ENCODE results near the gene INHBE.
A peak's percentile ranks its signal among the peaks of the same experiment; 100 is the strongest.
"Not testable (repeated sequence)": the region's sequence is repeated elsewhere in the genome, so short reads cannot be mapped to it uniquely, and the experiment has no call there.

The INHBE gene

GRCh38 chr12:57441846-57442427 lies 13.2 kb upstream of the INHBE start:
- DNase-seq: no peak

DNA sequence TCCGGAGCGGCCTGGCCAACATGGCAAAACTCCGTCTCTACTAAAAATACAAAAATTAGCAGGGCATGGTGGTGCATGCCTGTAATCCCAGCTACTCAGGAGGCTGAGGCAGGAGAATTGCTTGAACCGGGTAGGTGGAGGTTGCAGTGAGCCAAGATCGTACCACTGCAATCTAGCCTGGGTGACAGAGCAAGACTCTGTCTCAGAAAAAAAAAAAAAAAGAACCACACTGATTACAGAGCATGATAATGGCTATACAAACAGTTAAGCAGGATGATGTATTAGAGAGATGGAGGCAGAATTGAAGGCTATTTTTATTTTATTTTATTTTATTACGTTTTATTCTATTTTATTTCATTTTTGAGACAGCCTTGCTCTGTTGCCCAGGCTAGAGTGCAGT lies 10.8 kb upstream of the INHBE start:
- DNase-seq: not testable (repeated sequence)

- DNase-seq: no peak
Measured at GRCh38 chr12:57444744-57445143, 10.4 kb upstream of the INHBE start.

- no peak for DNase-seq
Measured at GRCh38 chr12:57446292-57446960, 8.7 kb upstream of the INHBE start.

DNA sequence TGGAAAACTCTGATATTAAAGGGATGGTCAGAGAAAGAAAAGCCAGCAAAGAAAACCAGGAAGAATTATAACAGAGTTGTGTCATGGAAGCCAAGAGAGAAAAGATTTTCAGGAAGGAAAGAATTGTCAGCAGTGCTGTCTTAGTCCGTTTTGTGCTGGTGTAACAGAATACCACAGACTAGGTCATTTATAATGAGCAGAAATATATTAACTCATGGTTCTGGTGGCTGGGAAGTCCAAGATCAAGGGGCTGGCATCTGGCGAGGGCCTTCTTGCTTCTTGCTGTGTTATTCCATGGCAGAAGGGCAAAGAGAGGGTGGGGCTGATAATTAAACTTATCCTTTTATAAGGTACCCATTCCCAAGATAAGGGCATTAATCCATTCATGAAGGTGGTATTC lies 6.4 kb upstream of the INHBE start:
- DNase-seq: no peak

DNA sequence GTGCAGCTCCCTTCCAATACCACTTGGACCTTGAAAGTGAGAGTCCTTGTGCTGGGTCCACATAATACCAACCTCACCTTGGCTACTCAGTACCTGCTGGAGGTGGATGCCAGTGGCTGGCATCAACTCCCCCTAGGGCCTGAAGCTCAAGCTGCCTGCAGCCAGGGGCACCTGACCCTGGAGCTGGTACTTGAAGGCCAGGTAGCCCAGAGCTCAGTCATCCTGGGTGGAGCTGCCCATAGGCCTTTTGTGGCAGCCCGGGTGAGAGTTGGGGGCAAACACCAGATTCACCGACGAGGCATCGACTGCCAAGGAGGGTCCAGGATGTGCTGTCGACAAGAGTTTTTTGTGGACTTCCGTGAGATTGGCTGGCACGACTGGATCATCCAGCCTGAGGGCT lies 5.7 kb upstream of the INHBE start:
- DNase-seq: no peak

- no peak for DNase-seq
Measured at GRCh38 chr12:57450057-57450456, 5.0 kb upstream of the INHBE start.

DNA sequence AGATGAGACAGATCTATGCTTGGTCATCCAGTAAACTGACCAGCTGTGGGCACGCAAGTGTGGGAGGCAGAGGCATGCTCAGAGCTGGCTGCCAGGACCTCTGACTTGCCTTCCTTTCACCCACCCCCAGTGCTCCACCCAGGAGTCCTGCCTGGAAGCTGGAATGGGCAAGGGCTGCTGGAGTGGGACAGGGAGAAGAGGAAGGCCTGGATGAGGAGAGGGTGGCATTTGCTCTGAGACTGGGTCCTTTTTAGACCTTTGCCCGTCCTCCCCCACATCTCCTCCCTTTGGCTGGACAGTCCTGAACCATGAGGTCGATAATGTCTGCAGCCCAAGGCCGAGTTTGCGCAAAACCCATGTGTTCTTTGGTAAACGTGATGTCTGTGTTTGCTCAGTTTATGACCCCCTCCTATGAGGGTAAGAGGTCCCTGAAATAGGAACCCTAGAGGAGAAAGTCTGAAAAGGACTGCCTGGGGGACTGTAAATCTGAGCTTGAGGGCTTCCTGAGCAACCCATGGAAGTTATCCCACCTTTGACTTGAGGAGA lies 3.8 kb upstream of the INHBE start:
- no peak for DNase-seq

GRCh38 chr12:57452181-57452936 lies 2.7 kb upstream of the INHBE start:
- no peak for DNase-seq

GRCh38 chr12:57452937-57453509 lies 2.1 kb upstream of the INHBE start:
- DNase-seq: peak; percentile 47

DNA sequence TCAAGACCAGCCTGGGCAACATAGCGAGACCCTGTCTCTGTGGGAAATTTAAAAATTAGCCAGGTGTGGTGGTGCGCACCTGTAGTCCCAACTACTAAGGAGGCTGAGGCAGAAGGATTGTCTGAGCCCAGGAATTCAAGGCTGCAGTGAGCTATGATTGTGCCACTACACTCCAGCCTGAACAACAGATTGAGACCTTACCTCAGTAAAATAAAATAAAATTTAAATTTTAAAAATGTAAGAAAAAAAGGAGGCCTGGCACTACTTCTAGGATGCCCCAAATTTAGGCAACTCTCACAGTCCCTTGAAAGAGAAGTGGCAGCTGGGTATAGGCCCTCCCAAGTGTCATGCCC lies 918 bp upstream of the INHBE start:
- no peak for DNase-seq

GRCh38 chr12:57455374-57456144 lies 452 bp downstream of the INHBE start:
- DNase-seq: no peak

DNA sequence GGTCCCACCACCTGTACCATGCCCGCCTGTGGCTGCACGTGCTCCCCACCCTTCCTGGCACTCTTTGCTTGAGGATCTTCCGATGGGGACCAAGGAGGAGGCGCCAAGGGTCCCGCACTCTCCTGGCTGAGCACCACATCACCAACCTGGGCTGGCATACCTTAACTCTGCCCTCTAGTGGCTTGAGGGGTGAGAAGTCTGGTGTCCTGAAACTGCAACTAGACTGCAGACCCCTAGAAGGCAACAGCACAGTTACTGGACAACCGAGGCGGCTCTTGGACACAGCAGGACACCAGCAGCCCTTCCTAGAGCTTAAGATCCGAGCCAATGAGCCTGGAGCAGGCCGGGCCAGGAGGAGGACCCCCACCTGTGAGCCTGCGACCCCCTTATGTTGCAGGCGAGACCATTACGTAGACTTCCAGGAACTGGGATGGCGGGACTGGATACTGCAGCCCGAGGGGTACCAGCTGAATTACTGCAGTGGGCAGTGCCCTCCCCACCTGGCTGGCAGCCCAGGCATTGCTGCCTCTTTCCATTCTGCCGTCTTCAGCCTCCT lies 1.1 kb downstream of the INHBE start:
- peak; percentile 66 for DNase-seq

DNA sequence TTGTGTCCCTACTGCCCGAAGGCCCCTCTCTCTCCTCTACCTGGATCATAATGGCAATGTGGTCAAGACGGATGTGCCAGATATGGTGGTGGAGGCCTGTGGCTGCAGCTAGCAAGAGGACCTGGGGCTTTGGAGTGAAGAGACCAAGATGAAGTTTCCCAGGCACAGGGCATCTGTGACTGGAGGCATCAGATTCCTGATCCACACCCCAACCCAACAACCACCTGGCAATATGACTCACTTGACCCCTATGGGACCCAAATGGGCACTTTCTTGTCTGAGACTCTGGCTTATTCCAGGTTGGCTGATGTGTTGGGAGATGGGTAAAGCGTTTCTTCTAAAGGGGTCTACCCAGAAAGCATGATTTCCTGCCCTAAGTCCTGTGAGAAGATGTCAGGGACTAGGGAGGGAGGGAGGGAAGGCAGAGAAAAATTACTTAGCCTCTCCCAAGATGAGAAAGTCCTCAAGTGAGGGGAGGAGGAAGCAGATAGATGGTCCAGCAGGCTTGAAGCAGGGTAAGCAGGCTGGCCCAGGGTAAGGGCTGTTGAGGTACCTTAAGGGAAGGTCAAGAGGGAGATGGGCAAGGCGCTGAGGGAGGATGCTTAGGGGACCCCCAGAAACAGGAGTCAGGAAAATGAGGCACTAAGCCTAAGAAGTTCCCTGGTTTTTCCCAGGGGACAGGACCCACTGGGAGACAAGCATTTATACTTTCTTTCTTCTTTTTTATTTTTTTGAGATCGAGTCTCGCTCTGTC lies 1.8 kb downstream of the INHBE start:
- DNase-seq: no peak

GRCh38 chr12:57458665-57459054 lies 3.6 kb downstream of the INHBE start:
- no peak for DNase-seq

DNA sequence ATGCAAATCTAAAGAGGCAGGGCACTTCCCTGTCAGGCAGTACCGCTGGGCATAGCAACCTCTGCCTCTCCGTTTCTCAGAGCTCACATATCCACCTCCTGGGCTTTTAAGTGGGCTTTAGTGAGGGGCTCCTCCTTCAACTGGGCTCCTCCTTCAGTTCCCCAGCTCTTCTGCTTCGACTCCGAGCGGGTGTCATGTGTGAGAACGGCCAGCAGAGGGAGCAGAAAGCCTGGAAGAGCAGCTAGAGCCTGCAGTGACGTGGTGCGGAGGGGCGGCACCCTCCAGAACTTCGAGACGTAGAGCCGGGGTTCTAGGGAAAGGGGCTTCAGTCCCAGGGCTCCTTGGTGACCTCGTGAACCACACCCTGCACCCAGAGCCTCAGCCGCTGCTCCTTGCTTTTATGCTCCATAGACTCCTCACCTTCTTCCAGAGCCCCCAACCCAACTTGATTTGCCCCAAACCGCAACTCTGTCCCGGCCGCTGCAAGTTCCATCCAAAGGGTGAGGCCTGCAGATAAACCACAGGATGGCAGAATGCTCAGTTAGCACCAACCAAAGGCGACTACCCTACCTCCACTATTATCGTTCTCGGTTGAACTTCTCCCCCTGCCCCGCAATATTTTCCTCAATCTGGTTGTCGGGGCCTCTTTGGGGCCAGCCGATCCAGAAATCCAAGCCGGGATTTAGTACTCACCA lies 4.1 kb downstream of the INHBE start:
- peak; percentile 95 for DNase-seq

DNA sequence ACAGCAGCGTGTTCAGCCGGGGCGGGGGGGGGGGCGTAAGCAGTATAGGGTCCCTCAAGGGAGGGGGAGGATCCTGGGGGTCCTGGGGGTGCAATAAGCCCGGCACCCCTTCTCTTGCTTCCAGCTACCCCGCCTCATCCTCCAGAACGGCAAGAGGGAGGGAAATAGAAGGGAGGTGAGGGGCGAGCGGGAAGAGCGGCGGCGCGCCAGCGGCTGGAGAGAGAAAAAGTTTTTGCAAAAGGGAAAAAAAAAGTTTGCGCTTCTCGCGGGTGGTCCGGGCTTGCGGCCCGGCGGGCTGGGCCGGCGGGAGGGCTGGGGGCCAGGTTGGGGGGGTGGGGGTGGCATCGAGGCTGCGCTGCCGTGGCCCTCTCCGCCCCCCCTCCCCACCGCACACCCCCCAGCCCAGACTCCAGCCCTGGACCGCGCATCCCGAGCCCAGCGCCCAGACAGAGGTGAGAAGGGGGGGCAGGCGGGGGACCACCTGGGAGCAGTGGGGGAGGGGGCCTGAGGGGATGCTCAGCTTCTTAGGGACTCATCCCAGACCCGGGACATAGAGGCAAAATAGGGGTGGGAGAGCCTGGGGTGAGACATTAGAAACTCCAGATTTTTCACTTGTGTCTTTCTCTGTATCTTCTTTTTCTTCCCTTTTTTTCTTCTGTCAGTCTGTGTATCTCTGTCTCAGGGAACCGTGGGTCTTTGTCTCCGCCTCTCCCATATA lies 4.8 kb downstream of the INHBE start, which contains the start of gene GLI1:
GLI1 (plus strand) TSS at position 36 of the 718 bp plus-strand sequence. CDS start 3,907 bp downstream, outside the sequence.
- no peak for DNase-seq

- no peak for DNase-seq
Measured at GRCh38 chr12:57460468-57460784, 5.3 kb downstream of the INHBE start.

GRCh38 chr12:57460841-57461275 lies 5.8 kb downstream of the INHBE start:
- DNase-seq: no peak

DNA sequence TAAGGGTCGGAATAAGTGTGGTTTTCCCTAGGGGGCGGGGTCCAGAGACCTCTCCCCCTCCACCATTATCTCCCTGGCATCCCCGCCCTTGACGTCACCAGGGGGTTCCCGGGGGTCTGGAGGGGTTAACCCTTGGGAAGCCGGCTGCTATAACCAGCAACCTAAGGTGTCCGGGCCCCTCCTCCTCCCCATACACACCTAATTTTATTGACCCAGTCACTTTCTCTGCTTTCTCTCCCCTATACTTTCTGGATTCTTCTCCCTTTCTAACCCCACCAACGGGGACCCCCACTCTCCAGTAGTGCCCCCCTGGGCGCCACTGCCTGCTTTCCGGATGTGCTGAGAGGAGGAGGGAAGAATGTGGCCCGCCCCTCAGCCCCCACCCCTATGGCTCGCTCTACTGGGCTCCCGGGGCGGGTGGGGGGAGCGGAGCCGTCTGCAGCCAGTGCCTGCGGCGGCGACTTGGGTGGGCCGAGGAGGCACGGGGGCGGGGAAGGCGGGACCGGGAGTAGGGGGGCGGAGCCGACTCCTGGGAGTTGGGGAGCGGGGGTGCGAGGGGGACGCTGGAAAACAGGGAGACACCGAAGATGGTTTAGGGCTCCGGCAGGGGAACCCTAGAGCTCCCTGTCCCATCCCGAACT lies 6.3 kb downstream of the INHBE start:
- peak; percentile 44 for DNase-seq

All from CD4-positive, alpha-beta T cell treated with Interleukin-12 subunit alpha and Interleukin-12 subunit beta, for 1 hour (primary cell).